ENCODE measurements around the gene OAT. TPM values are rescaled to one million over a fixed set of nuclear protein-coding genes. Genes with fewer than 3 reads are reported as not detected.
A peak's percentile ranks its signal among the peaks of the same experiment; 100 is the strongest.

OAT gene
- polyA plus RNA-seq (2013, experiment 1 of 2) = 98.1 TPM
- polyA plus RNA-seq (2013, experiment 2 of 2) = 97.6 TPM

GRCh38 chr10:124418726-124419501 is at the start of gene OAT:
TSS of gene OAT (minus strand) at chr10:124418923. CDS start at chr10:124412171, 6,752 bp downstream.
- peak within 1 kb of the TSS; percentile 51 for H3K27ac ChIP-seq (ENCODE audit: low read depth, low read length)
- no CpG with 5 or more reads among the region's 70 CpGs for WGBS (ENCODE audit: extremely low coverage, insufficient coverage, low lambda C conversion rate)
- peaks cover 4% of the 10 kb centered on the region for H3K79me1 ChIP-seq (ENCODE audit: low read length)

GRCh38 chr10:124467165-124467564 is 48.4 kb upstream of the OAT start:
- no peak for DNase-seq
- Histone ChIP-seq H3K36me3 (ENCODE audit: control insufficient read depth, insufficient read depth, low read length) (no peaks in the 10 kb centered on the region), H3K4me3 (ENCODE audit: low read length) (no peak overlapping the region), H4K8ac (ENCODE audit: low read depth, low read length) (no peak overlapping the region), H3K18ac (ENCODE audit: low read length) (no peak overlapping the region), H3K56ac (ENCODE audit: low read length) (no peak overlapping the region), H2BK120ac (ENCODE audit: low read depth, low read length) (no peak overlapping the region), H4K5ac (ENCODE audit: low read length) (no peak overlapping the region), H3K79me1 (ENCODE audit: low read length) (no peaks in the 10 kb centered on the region), H3K23ac (ENCODE audit: low read length) (no peak overlapping the region), H2BK5ac (ENCODE audit: low read length) (no peak overlapping the region), H3K27ac (ENCODE audit: low read depth, low read length) (no peak overlapping the region), H2AK5ac (ENCODE audit: low read length) (no peak overlapping the region), H3K4me2 (ENCODE audit: low read length) (no peak overlapping the region), H3K9ac (ENCODE audit: low read length) (no peak overlapping the region), H3K4ac (ENCODE audit: low read depth, low read length) (no peak overlapping the region), H2BK15ac (replicated peaks; ENCODE audit: low read depth) (no peak overlapping the region), H3K4me1 (ENCODE audit: control insufficient read depth, low read depth, low read length) (peaks cover 4% of the 10 kb centered on the region), H3K79me2 (ENCODE audit: control insufficient read depth, insufficient read depth, low read length) (no peaks in the 10 kb centered on the region), H3K27me3 (ENCODE audit: insufficient read depth, low read length, poor library complexity) (no peaks in the 10 kb centered on the region)
- no CpG with 5 or more reads among the region's 4 CpGs for WGBS (ENCODE audit: extremely low coverage, insufficient coverage, low lambda C conversion rate)

More at GRCh38 chr10:124418726-124419501, at the start of gene OAT:
- no peak within 1 kb of the TSS for H2BK120ac ChIP-seq (ENCODE audit: low read depth, low read length)
- peak within 1 kb of the TSS; percentile 77 for H3K56ac ChIP-seq (ENCODE audit: low read length)
- peak within 1 kb of the TSS; percentile 88 for H3K4me2 ChIP-seq (ENCODE audit: low read length)
- H3K4me1 ChIP-seq (ENCODE audit: control insufficient read depth, low read depth, low read length) = peaks cover 4% of the 10 kb centered on the region
- peak; percentile 99 for DNase-seq
- H3K9ac ChIP-seq (ENCODE audit: low read length) = peak within 1 kb of the TSS; percentile 71
- peak within 1 kb of the TSS; percentile 82 for H3K4me3 ChIP-seq (ENCODE audit: low read length)
- H3K4ac ChIP-seq (ENCODE audit: low read depth, low read length) = no peak within 1 kb of the TSS
- no peak within 1 kb of the TSS for H4K8ac ChIP-seq (ENCODE audit: low read depth, low read length)
- H3K36me3 ChIP-seq (ENCODE audit: control insufficient read depth, insufficient read depth, low read length) = no peaks in the 10 kb centered on the region
- no peak within 1 kb of the TSS for H4K5ac ChIP-seq (ENCODE audit: low read length)
- no peak within 1 kb of the TSS for H2BK5ac ChIP-seq (ENCODE audit: low read length)
- peaks cover 26% of the 10 kb centered on the region for H3K79me2 ChIP-seq (ENCODE audit: control insufficient read depth, insufficient read depth, low read length)
- H3K27me3 ChIP-seq (ENCODE audit: insufficient read depth, low read length, poor library complexity) = no peaks in the 10 kb centered on the region
- H2AK5ac ChIP-seq (ENCODE audit: low read length) = no peak within 1 kb of the TSS
- H3K23ac ChIP-seq (ENCODE audit: low read length) = no peak within 1 kb of the TSS
- H3K18ac ChIP-seq (ENCODE audit: low read length) = peak within 1 kb of the TSS; percentile 35
- H2BK15ac ChIP-seq (replicated peaks; ENCODE audit: low read depth) = no peak within 1 kb of the TSS

GRCh38 chr10:124465777-124466488 is 47.2 kb upstream of the OAT start:
- no peak overlapping the region for H4K5ac ChIP-seq (ENCODE audit: low read length)
- no peak overlapping the region for H3K4me3 ChIP-seq (ENCODE audit: low read length)
- H2BK5ac ChIP-seq (ENCODE audit: low read length) = no peak overlapping the region
- no peak overlapping the region for H2BK15ac ChIP-seq (replicated peaks; ENCODE audit: low read depth)
- no peak overlapping the region for H3K56ac ChIP-seq (ENCODE audit: low read length)
- no peak overlapping the region for H3K4ac ChIP-seq (ENCODE audit: low read depth, low read length)
- H3K27ac ChIP-seq (ENCODE audit: low read depth, low read length) = no peak overlapping the region
- H3K4me1 ChIP-seq (ENCODE audit: control insufficient read depth, low read depth, low read length) = peaks cover 4% of the 10 kb centered on the region
- H3K23ac ChIP-seq (ENCODE audit: low read length) = no peak overlapping the region
- no peaks in the 10 kb centered on the region for H3K27me3 ChIP-seq (ENCODE audit: insufficient read depth, low read length, poor library complexity)
- H4K8ac ChIP-seq (ENCODE audit: low read depth, low read length) = no peak overlapping the region
- H3K36me3 ChIP-seq (ENCODE audit: control insufficient read depth, insufficient read depth, low read length) = no peaks in the 10 kb centered on the region
- no peak overlapping the region for H2BK120ac ChIP-seq (ENCODE audit: low read depth, low read length)
- H3K79me2 ChIP-seq (ENCODE audit: control insufficient read depth, insufficient read depth, low read length) = no peaks in the 10 kb centered on the region
- DNase-seq = no peak
- WGBS (ENCODE audit: extremely low coverage, insufficient coverage, low lambda C conversion rate) = no CpG with 5 or more reads among the region's 9 CpGs
- no peak overlapping the region for H2AK5ac ChIP-seq (ENCODE audit: low read length)
- no peak overlapping the region for H3K9ac ChIP-seq (ENCODE audit: low read length)
- H3K79me1 ChIP-seq (ENCODE audit: low read length) = no peaks in the 10 kb centered on the region
- H3K18ac ChIP-seq (ENCODE audit: low read length) = no peak overlapping the region
- H3K4me2 ChIP-seq (ENCODE audit: low read length) = no peak overlapping the region

GRCh38 chr10:124465003-124465776 is 46.5 kb upstream of the OAT start:
- no peak overlapping the region for H3K18ac ChIP-seq (ENCODE audit: low read length)
- DNase-seq = no peak
- H2BK120ac ChIP-seq (ENCODE audit: low read depth, low read length) = no peak overlapping the region
- peak overlapping the region; percentile 62 for H3K56ac ChIP-seq (ENCODE audit: low read length)
- H3K27ac ChIP-seq (ENCODE audit: low read depth, low read length) = no peak overlapping the region
- no peak overlapping the region for H3K4ac ChIP-seq (ENCODE audit: low read depth, low read length)
- H2BK5ac ChIP-seq (ENCODE audit: low read length) = no peak overlapping the region
- no CpG with 5 or more reads among the region's 17 CpGs for WGBS (ENCODE audit: extremely low coverage, insufficient coverage, low lambda C conversion rate)
- H4K5ac ChIP-seq (ENCODE audit: low read length) = no peak overlapping the region
- H3K27me3 ChIP-seq (ENCODE audit: insufficient read depth, low read length, poor library complexity) = no peaks in the 10 kb centered on the region
- no peaks in the 10 kb centered on the region for H3K79me2 ChIP-seq (ENCODE audit: control insufficient read depth, insufficient read depth, low read length)
- H3K4me2 ChIP-seq (ENCODE audit: low read length) = no peak overlapping the region
- peaks cover 4% of the 10 kb centered on the region for H3K4me1 ChIP-seq (ENCODE audit: control insufficient read depth, low read depth, low read length)
- no peaks in the 10 kb centered on the region for H3K36me3 ChIP-seq (ENCODE audit: control insufficient read depth, insufficient read depth, low read length)
- no peak overlapping the region for H4K8ac ChIP-seq (ENCODE audit: low read depth, low read length)
- no peak overlapping the region for H2BK15ac ChIP-seq (replicated peaks; ENCODE audit: low read depth)
- no peak overlapping the region for H3K23ac ChIP-seq (ENCODE audit: low read length)
- no peak overlapping the region for H3K4me3 ChIP-seq (ENCODE audit: low read length)
- no peak overlapping the region for H2AK5ac ChIP-seq (ENCODE audit: low read length)
- H3K9ac ChIP-seq (ENCODE audit: low read length) = no peak overlapping the region
- H3K79me1 ChIP-seq (ENCODE audit: low read length) = no peaks in the 10 kb centered on the region

GRCh38 chr10:124464028-124464965 is 45.6 kb upstream of the OAT start:
- H3K56ac ChIP-seq (ENCODE audit: low read length) = peak overlapping the region; percentile 62
- no peak overlapping the region for H4K5ac ChIP-seq (ENCODE audit: low read length)
- no CpG with 5 or more reads among the region's 9 CpGs for WGBS (ENCODE audit: extremely low coverage, insufficient coverage, low lambda C conversion rate)
- no peaks in the 10 kb centered on the region for H3K27me3 ChIP-seq (ENCODE audit: insufficient read depth, low read length, poor library complexity)
- no peak overlapping the region for H2BK15ac ChIP-seq (replicated peaks; ENCODE audit: low read depth)
- no peak for DNase-seq
- H3K18ac ChIP-seq (ENCODE audit: low read length) = no peak overlapping the region
- H3K4me1 ChIP-seq (ENCODE audit: control insufficient read depth, low read depth, low read length) = peaks cover 9% of the 10 kb centered on the region
- H3K4ac ChIP-seq (ENCODE audit: low read depth, low read length) = no peak overlapping the region
- no peaks in the 10 kb centered on the region for H3K79me2 ChIP-seq (ENCODE audit: control insufficient read depth, insufficient read depth, low read length)
- no peaks in the 10 kb centered on the region for H3K79me1 ChIP-seq (ENCODE audit: low read length)
- H4K8ac ChIP-seq (ENCODE audit: low read depth, low read length) = no peak overlapping the region
- H3K27ac ChIP-seq (ENCODE audit: low read depth, low read length) = no peak overlapping the region
- no peak overlapping the region for H3K4me3 ChIP-seq (ENCODE audit: low read length)
- H3K9ac ChIP-seq (ENCODE audit: low read length) = no peak overlapping the region
- H3K4me2 ChIP-seq (ENCODE audit: low read length) = no peak overlapping the region
- H3K23ac ChIP-seq (ENCODE audit: low read length) = no peak overlapping the region
- no peak overlapping the region for H2AK5ac ChIP-seq (ENCODE audit: low read length)
- H2BK5ac ChIP-seq (ENCODE audit: low read length) = no peak overlapping the region
- no peak overlapping the region for H2BK120ac ChIP-seq (ENCODE audit: low read depth, low read length)
- no peaks in the 10 kb centered on the region for H3K36me3 ChIP-seq (ENCODE audit: control insufficient read depth, insufficient read depth, low read length)
